M059J (cell line): ENCODE results near the gene SLC24A3. TPM values are rescaled to one million over a fixed set of nuclear protein-coding genes. Genes with fewer than 3 reads are reported as not detected.

ENCODE experiments used
- DNase-seq: peaks from one replicate; pipeline ENCODE4 v3.0.0-alpha.2; 2012; ENCODE audit warnings: low read depth
- total RNA-seq: library from RNA; depleted of rRNA; stranded (reverse); fragments of >200 nt; shearing (Covaris generic); gene quantifications from 2 replicates; pipeline ENCODE4 v1.2.3, GENCODE V29; 2014

The SLC24A3 gene
- total RNA-seq, 1 experiment from 2014 or later: 2.8 TPM

- DNase-seq: peak; percentile 42
Measured at GRCh38 chr20:19241440-19241839, 29.0 kb downstream of the SLC24A3 start.

- no peak for DNase-seq
Measured at GRCh38 chr20:19244291-19244690, 31.8 kb downstream of the SLC24A3 start.

GRCh38 chr20:19249106-19249879, 36.9 kb downstream of the SLC24A3 start:
- peak; percentile 63 for DNase-seq

GRCh38 chr20:19250346-19250745, 37.9 kb downstream of the SLC24A3 start:
- no peak for DNase-seq

DNA sequence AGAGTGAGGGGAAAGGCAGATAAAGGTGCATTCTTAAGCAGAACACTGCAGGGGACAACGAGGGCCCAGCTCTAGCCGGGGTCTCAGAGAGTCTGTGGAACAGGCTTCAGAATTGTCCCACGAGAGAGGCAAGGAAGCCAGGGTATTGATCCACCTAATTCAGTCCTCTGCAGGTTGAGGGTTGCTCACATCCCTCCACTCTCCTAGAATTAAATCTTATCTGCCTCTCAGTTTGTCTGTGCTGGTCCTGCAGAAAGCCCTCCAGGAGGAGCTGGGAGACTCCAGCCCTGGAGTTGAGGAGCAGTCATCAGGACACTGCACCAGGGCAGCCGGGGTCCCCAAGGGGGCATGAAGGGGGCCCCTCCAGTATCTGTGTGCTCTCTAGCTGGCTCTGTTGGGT, 39.1 kb downstream of the SLC24A3 start:
- no peak for DNase-seq

DNA sequence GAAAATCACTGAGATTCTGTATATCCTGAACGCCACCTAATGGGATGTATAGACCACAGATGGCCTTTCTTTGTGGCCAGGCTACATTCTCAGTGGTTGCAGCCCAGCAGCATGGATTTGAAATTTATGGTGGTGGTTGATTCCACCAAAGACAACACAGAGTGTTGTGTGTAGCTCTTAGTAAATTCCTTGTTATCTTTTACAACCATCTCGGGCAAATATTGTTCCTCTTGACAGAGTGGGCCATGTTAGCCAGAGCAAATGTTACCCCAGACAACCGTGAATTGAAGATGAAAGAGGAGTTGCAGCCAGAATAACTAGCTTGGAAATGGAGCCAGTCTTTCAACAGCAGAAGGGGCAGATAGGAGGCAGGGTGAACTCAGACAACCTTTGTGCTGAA, 39.5 kb downstream of the SLC24A3 start:
- DNase-seq: no peak

GRCh38 chr20:19252451-19253120, 40.1 kb downstream of the SLC24A3 start:
- peak; percentile 59 for DNase-seq

DNA sequence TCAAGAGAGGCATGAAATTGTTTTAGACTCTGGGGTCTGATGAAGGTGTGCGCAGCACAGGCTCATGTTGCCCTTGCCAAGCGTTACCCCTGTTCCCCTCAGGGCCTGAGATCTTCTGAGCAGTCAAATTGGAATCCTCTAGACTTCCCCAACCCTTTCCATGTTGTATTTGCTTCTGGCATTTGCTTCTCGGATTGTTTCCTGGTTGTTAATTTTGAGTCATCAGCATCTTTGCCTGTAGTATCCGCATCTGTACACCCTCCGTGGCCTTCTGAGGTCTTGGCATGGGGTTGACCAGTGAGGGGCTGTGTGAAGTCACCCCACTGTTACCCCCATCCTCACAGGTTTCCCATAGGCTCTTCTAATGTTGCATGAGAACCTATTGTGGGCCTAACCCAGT, 40.9 kb downstream of the SLC24A3 start:
- DNase-seq: peak; percentile 66

GRCh38 chr20:19253916-19254820, 41.7 kb downstream of the SLC24A3 start:
- DNase-seq: peak; percentile 91

DNA sequence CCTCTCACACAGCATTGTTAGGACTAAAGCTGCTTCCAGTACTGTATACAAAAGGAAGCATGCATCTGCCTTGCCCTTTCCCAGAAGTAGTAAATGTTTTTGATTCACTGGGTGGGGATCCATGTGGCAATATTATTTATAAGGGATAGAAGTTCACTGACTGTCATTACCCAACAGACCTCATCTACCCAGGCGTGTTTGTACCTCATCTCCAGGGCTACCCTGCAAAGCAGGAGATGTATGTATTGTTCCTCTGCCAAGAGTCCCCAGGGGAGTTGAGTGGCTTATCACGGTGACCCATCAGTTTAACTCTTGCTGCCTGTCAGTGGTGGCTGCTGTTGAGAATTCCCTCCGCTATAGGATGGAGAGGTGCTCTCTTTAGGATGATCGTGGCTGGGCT, 42.5 kb downstream of the SLC24A3 start:
- DNase-seq: peak; percentile 76

DNA sequence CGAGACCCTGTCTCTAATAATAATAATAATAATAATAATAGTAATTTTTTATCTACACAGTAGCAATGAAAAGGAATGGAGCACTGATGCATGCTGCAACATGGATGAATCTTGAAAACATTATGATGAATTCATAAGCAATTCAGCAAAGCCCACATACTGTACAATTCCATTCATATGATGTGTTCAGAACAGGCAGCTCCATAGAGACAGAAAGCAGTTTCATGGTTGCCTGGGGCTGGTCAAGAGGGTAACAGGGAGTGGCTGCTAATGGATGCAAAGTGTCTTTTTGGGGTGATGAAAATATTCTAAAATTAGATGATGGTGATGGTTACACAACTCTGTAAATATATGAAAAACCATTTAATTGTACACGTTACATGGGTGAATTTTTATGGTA, 43.6 kb downstream of the SLC24A3 start:
- DNase-seq: peak; percentile 58

DNA sequence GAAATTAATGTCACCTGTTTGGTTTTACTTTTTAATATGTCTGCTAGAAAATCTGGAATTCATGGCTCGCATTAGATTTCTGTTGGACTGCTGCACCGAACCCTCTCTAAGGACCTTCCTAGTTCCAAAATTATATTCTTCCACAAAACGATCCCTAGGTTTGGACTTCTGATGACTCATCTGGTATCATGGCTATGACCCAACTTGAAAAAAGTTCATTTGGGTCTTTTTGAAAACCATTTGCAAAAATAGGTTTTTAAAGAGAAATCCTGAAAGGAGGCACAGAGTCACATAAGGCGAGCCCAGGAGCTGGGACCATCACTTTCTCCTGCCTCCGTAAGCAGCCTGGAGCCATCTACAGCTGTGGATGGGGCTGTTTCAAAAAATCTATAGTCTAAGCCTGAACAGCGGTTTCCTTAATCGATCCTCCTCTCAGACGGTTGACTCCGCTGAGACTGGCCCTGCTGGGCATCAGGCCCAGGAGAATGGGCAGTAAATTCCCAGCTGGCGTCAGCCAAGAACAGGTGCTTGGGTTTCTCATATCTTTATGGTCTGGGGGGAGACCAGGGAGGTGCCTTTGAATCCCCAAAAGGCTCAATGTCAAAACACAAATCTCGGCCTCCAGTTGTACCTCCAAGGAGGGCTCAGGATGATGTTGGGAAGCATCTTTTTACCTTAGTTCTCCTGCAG, 44.6 kb downstream of the SLC24A3 start:
- no peak for DNase-seq

GRCh38 chr20:19257865-19258264, 45.4 kb downstream of the SLC24A3 start:
- no peak for DNase-seq

DNA sequence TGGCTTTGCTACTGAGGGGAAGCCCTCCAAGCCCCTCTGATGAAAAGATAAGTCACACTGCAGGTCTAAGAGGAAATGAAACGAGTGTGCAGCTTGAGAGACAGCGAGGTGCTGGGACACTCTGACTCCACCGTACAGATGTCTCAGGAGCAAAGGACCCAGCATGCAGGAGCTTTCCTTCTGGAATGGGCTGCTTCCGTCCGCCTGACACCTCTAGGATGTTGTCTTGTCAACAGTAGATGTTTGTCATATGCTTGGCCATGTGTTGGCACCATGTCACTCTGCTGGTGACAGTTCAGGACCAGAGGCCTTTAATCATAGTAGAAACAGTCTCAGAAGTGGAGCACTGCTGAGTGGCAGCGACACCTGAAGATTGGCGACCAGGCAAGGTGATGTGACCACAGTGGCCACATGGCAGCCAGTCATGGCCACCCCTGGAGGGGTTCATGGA, 46.7 kb downstream of the SLC24A3 start:
- no peak for DNase-seq

GRCh38 chr20:19260412-19261090, 48.1 kb downstream of the SLC24A3 start:
- peak; percentile 95 for DNase-seq

DNA sequence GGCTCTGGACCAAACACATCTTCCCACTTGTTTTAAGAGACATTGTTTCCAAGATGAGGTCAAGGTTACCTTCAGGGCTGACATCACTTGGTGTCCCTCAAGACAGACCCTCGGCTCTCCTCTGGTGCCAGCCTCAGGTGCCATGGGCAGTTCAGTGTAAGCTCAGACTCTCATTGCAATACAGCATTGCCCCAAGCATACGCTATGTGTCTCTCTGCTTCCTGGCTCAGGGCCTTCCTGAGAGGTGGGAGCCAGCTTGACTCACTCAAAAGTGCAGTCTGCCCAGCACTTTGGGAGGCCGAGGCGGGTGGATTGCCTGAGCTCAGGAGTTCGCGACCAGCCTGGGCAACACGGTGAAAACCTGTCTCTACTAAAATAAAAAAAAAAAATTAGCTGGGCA, 51.7 kb downstream of the SLC24A3 start:
- DNase-seq: peak; percentile 50

- peak; percentile 43 for DNase-seq
Measured at GRCh38 chr20:19265646-19266374, 53.4 kb downstream of the SLC24A3 start.

DNA sequence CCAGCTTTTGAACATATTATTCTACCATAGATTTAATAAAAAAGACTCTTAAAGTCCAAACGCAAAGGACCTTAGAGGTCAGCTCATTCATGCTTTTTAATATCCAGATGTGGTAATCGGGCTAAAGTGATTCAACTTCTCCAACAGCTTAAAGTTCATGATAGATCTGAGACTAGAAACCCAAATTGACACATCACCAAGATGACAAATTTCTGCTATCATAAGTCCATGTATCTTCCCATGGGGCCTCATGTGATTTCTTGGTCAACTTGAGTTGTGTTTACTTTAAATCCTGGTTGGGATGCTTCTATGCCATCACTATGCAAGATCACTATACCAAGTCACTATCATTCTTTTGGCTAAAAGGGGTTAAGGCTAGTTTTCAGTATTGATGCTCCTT, 56.0 kb downstream of the SLC24A3 start:
- no peak for DNase-seq

- peak; percentile 57 for DNase-seq
Measured at GRCh38 chr20:19269737-19270340, 57.4 kb downstream of the SLC24A3 start.
